Tibial nerve (tissue), 4 donors: ENCODE data around the gene PROM2.

Source experiments
- EP300 ChIP-seq, 2 donors: sonication (generic); formaldehyde crosslinking; IDR thresholded peaks; one replicate each; pipeline ENCODE4 v1.6.1; 2017; ENCODE audit warnings: antibody characterized with exemption in 2 of 2, mild to moderate bottlenecking in 1 of 2
- POLR2A ChIP-seq, 2 donors: fragments of 450-650 bp; IDR thresholded peaks; one replicate each; pipeline ENCODE4 v1.6.1; 2017; ENCODE audit warnings: antibody characterized with exemption in 2 of 2, mild to moderate bottlenecking in 2 of 2, moderate library complexity in 2 of 2
- TF ChIP-seq, protein P1 (sequence below), 5 experiments: fragments of 200-600 bp in 3 of 5; fragments of 450-650 bp in 2 of 5; sonication (generic) in 3 of 5; IDR thresholded peaks; one replicate each; pipeline ENCODE4 v1.5.1; 2016 to 2019; ENCODE audit warnings: antibody characterized with exemption in 5 of 5, mild to moderate bottlenecking in 3 of 5, moderate library complexity in 2 of 5

DNA sequence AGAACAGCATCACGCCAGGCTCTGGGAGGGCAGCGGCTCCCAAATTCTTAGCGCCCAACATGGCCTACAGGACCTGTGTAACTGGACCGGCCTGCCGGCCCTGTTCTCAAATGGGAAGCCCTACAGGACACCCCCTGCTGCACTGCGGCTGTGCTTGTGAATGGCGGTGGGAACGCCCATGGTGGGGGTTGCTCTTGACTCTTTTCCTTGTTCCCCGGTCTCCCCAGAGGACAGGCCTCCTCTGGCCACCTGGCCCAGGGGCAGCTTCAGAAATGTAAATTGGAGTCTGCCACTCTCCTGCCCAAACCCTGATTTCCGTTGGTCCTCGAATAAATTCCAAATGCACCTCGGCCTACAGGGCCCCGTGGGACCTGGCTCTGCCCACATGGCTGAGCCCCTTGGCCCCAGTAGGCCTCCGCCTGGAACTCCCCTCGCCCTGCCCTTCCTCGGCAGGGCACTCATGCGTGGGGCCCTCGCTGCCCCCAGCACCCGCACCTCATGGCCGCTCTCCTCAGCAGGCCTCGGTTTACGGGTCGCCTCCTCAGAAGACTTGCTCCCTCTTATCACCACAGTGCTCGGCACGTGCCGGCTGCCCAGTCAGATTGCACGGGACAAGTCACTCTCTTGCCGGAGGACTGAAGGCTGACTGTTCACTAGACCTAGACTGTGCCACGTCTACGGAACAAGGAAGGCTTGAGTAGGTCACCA lies 52.3 kb downstream of the PROM2 start:
- TF ChIP-seq, protein P1, sequence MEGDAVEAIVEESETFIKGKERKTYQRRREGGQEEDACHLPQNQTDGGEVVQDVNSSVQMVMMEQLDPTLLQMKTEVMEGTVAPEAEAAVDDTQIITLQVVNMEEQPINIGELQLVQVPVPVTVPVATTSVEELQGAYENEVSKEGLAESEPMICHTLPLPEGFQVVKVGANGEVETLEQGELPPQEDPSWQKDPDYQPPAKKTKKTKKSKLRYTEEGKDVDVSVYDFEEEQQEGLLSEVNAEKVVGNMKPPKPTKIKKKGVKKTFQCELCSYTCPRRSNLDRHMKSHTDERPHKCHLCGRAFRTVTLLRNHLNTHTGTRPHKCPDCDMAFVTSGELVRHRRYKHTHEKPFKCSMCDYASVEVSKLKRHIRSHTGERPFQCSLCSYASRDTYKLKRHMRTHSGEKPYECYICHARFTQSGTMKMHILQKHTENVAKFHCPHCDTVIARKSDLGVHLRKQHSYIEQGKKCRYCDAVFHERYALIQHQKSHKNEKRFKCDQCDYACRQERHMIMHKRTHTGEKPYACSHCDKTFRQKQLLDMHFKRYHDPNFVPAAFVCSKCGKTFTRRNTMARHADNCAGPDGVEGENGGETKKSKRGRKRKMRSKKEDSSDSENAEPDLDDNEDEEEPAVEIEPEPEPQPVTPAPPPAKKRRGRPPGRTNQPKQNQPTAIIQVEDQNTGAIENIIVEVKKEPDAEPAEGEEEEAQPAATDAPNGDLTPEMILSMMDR (IDR thresholded peaks at IDR 0.05), result no peak
- no peak for TF ChIP-seq POLR2A (IDR thresholded peaks at IDR 0.05)
- no peak for TF ChIP-seq EP300 (IDR thresholded peaks at IDR 0.05)
